OCI-LY3 (cell line): ENCODE data around the gene ZRANB2.

Experiments used
- EZH2phosphoT487 ChIP-seq: fragments of 200-600 bp; shearing (Covaris generic); IDR thresholded peaks from 2 replicates; pipeline ENCODE4 v1.6.1; 2018; ENCODE audit warnings: antibody characterized with exemption, mixed run types, low read depth
- TF ChIP-seq, protein P1 (sequence below): fragments of 200-600, 300-600 bp; sonication (generic); IDR thresholded peaks from 2 replicates; pipeline ENCODE4 v1.5.1; 2014; ENCODE audit warnings: antibody characterized with exemption, low read length, low read depth

GRCh38 chr1:71080230-71080738 is 551 bp downstream of the ZRANB2 start:
- TF ChIP-seq, protein P1, sequence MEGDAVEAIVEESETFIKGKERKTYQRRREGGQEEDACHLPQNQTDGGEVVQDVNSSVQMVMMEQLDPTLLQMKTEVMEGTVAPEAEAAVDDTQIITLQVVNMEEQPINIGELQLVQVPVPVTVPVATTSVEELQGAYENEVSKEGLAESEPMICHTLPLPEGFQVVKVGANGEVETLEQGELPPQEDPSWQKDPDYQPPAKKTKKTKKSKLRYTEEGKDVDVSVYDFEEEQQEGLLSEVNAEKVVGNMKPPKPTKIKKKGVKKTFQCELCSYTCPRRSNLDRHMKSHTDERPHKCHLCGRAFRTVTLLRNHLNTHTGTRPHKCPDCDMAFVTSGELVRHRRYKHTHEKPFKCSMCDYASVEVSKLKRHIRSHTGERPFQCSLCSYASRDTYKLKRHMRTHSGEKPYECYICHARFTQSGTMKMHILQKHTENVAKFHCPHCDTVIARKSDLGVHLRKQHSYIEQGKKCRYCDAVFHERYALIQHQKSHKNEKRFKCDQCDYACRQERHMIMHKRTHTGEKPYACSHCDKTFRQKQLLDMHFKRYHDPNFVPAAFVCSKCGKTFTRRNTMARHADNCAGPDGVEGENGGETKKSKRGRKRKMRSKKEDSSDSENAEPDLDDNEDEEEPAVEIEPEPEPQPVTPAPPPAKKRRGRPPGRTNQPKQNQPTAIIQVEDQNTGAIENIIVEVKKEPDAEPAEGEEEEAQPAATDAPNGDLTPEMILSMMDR = no peak
- TF ChIP-seq EZH2phosphoT487 = no peak
